K562 (cell line): ENCODE measurements around the gene LRRC10. TPM values are rescaled to one million over a fixed set of nuclear protein-coding genes. Genes with fewer than 3 reads are reported as not detected.

Source experiments
- BRD9 ChIP-seq: fragments of 450-650 bp; IDR thresholded peaks from 2 replicates; pipeline ENCODE4 v1.6.1; 2018; ENCODE audit warnings: low read depth; ENCODE audit not compliant: partially characterized antibody
- CEBPB ChIP-seq: fragments of 450-650 bp; IDR thresholded peaks from 2 replicates; pipeline ENCODE4 v1.6.1; 2016; ENCODE audit warnings: missing genetic modification characterization, missing compliant biosample characterization
- DNMT1 ChIP-seq: fragments of 450-650 bp; IDR thresholded peaks from 2 replicates; pipeline ENCODE4 v1.6.1; 2016; ENCODE audit warnings: antibody characterized with exemption, mild to moderate bottlenecking
- GATAD2A ChIP-seq: fragments of 450-650 bp; IDR thresholded peaks from 2 replicates; pipeline ENCODE4 v1.6.1; 2017
- HEY1 ChIP-seq: fragments of 250-450 bp; sonication (Bioruptor Pico); IDR thresholded peaks from 2 replicates; pipeline ENCODE4 v1.5.0; 2020; ENCODE audit warnings: mild to moderate bottlenecking, moderate library complexity, borderline replicate concordance
- KHSRP ChIP-seq: fragments of 450-650 bp; IDR thresholded peaks from 2 replicates; pipeline ENCODE4 v1.6.1; 2017
- KLF1 ChIP-seq: fragments of 450-650 bp; IDR thresholded peaks from 2 replicates; pipeline ENCODE4 v1.6.1; 2016; ENCODE audit warnings: missing genetic modification characterization, missing compliant biosample characterization
- NCOA4 ChIP-seq: fragments of 450-650 bp; IDR thresholded peaks from 2 replicates; pipeline ENCODE4 v1.6.1; 2018; ENCODE audit warnings: mild to moderate bottlenecking; ENCODE audit not compliant: partially characterized antibody
- PTTG1 ChIP-seq: fragments of 450-650 bp; IDR thresholded peaks from 2 replicates; pipeline ENCODE4 v1.6.1; 2016; ENCODE audit warnings: low read depth, mild to moderate bottlenecking, missing genetic modification characterization, missing compliant biosample characterization
- SMAD1 ChIP-seq: fragments of 150-350 bp; IDR thresholded peaks from 2 replicates; pipeline ENCODE4 v1.6.1; 2014; ENCODE audit warnings: low read length, low read depth; ENCODE audit not compliant: partially characterized antibody
- SMAD3 ChIP-seq: fragments of 450-650 bp; formaldehyde crosslinking; conservative IDR thresholded peaks from 2 replicates; pipeline ENCODE4 v1.4.0; 2020; ENCODE audit warnings: mild to moderate bottlenecking
- SMAD4 ChIP-seq: fragments of 250-450 bp; sonication (Bioruptor Pico); conservative IDR thresholded peaks from 2 replicates; pipeline ENCODE4 v1.8.0; 2021; ENCODE audit warnings: inconsistent platforms, mild to moderate bottlenecking, moderate library complexity
- SMARCC2 ChIP-seq: fragments of 450-650 bp; IDR thresholded peaks from 2 replicates; pipeline ENCODE4 v1.6.1; 2017; ENCODE audit warnings: antibody characterized with exemption, moderate library complexity, mild to moderate bottlenecking, low read depth
- SMC3 ChIP-seq: conservative IDR thresholded peaks from 2 replicates; pipeline ENCODE4 v1.6.1; 2011; ENCODE audit warnings: low read depth, low read length, improper control_type of control experiment; ENCODE audit not compliant: insufficient read depth
- TBL1XR1 ChIP-seq, 2 experiments: IDR thresholded peaks; 2 replicates each; pipeline ENCODE4 v1.6.1; 2012; ENCODE audit warnings: improper control_type of control experiment in 2 of 2, low read length in 2 of 2, mild to moderate bottlenecking in 1 of 2
- ZBTB11 ChIP-seq, 3 experiments: fragments of 200-800 bp in 1 of 3; fragments of 250-450 bp in 1 of 3; fragments of 450-650 bp in 1 of 3; sonication (Bioruptor Pico) in 1 of 3; sonication (Bioruptor generic) in 1 of 3; formaldehyde crosslinking in 1 of 3; IDR thresholded peaks; 2 replicates each; pipeline versions ENCODE4 v1.6.1 to v1.8.0; 2016 to 2022; ENCODE audit warnings: mild to moderate bottlenecking in 2 of 3, missing genetic modification characterization in 2 of 3, missing compliant biosample characterization in 1 of 3, moderate library complexity in 1 of 3
- ZBTB5 ChIP-seq: fragments of 450-650 bp; IDR thresholded peaks from 2 replicates; pipeline ENCODE4 v1.6.1; 2017; ENCODE audit warnings: antibody characterized with exemption
- ZNF140 ChIP-seq: fragments of 250-450 bp; sonication (Bioruptor Pico); IDR thresholded peaks from 2 replicates; pipeline ENCODE4 v1.8.0; 2021; ENCODE audit warnings: moderate library complexity, mild to moderate bottlenecking, inconsistent platforms
- ZNF408 ChIP-seq: fragments of 250-450 bp; sonication (Bioruptor Pico); IDR thresholded peaks from 2 replicates; pipeline ENCODE4 v1.4.0; 2020; ENCODE audit warnings: low read depth, mild to moderate bottlenecking, moderate library complexity
- polyA plus RNA-seq, 8 experiments: library from polyadenylated mRNA; depleted of rRNA in 4 of 8; stranded (reverse) in 5 of 8; unstranded in 3 of 8; fragments of >200 nt; fragmentation: Nextera tagmentation in 2 of 8; fragmentation: Illumina TruSeq in 1 of 8; extraction: Ambion mirVana in 2 of 8; extraction: Trizol in 1 of 8; gene quantifications; 2 replicates each; pipeline versions ENCODE4 v1.2.1 to v1.2.3, GENCODE V29; 2011 to 2014; ENCODE audit warnings: inconsistent platforms in 1 of 8, missing spikeins in 1 of 8
- total RNA-seq, 7 experiments: library from RNA; depleted of rRNA in 6 of 7; stranded (reverse); fragments of >200 nt in 6 of 7; fragmentation: Illumina TruSeq in 2 of 7; extraction: Trizol in 2 of 7; gene quantifications; 2 replicates each; pipeline versions ENCODE4 v1.2.1 to v1.2.3, GENCODE V29; 2011 to 2021; ENCODE audit warnings: low replicate concordance in 1 of 7
- TF ChIP-seq, protein P1 (sequence below): sonication (generic); formaldehyde crosslinking; IDR thresholded peaks from 2 replicates; pipeline ENCODE4 v1.8.0; 2022; ENCODE audit warnings: mild to moderate bottlenecking, missing genetic modification reagents

The LRRC10 gene
- total and polyA plus RNA-seq, 9 of the 15 experiments (the other 6 are each of a cell fraction or from before 2014, with no cell fraction given), result 0.09 TPM; not detected in 8

DNA sequence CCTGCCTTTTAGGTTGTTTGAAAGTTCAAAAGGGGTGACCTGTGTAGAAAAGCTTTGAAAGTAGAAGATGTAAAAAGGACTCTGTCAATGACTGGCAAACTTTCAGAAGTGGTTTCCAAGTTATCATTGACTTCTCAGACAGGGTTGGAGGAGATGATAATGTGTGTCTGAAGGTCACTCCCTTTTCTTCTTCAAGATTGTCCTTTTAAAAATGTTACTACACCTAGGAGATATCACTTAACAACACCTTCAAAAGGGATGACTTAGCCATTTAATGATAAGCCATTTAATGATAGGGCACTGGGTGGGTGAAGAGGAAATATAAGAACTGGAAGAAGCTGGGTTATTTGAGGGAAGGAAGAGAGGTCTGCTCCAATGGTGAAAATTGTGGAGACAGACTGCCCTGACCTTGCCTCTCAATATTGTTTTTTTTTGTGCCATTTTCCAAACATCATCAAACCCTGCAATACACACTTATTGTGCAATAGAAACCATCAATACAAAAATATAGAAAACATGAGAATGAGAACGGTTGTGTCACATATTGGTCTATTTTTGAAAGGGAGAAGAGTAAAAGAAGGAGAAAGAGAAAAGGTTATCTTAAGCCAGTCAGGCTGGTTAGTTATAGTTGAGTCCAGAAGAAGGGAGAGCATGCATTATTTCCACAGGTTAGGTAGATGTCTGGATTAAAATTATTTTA lies 49.6 kb upstream of the LRRC10 start (continued):
- TF ChIP-seq PTTG1 (tag), result no peak
- TF ChIP-seq NCOA4, result no peak
- no peak for TF ChIP-seq KHSRP
- no peak for TF ChIP-seq SMC3
- no peak for TF ChIP-seq SMAD1
- no peak for TF ChIP-seq HEY1 (CRISPR knock-in tag)
- no peak for TF ChIP-seq ZNF140 (CRISPR knock-in tag)
- TF ChIP-seq SMAD3 (CRISPR knock-in tag), result no peak
- TF ChIP-seq, protein P1, sequence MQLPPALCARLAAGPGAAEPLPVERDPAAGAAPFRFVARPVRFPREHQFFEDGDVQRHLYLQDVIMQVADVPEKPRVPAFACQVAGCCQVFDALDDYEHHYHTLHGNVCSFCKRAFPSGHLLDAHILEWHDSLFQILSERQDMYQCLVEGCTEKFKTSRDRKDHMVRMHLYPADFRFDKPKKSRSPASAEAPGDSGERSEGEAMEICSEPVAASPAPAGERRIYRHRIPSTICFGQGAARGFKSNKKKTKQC (CRISPR knock-in tag), result no peak
- TF ChIP-seq TBL1XR1 (IDR thresholded peaks at IDR 0.05; ENCODE audit: low read length in 2 of 2), result peak in 1 of 2 experiments; percentile 70; a peak in 2 of 4 replicates
- TF ChIP-seq DNMT1, result no peak
- 0 out of 6 replicates have a peak, but pooled peaks of 1 of the 3 experiments have one; percentile 30 for TF ChIP-seq ZBTB11 (CRISPR knock-in tag; IDR thresholded peaks at IDR 0.05)
- TF ChIP-seq KLF1 (tag), result no peak
- TF ChIP-seq ZBTB5, result no peak
- TF ChIP-seq SMARCC2, result 0 out of 2 replicates have a peak, but pooled peaks have one; percentile 40
- TF ChIP-seq CEBPB (tag), result peak; percentile 97
- peak; percentile 35; the same call in 1 of the 2 replicates for TF ChIP-seq SMAD4
- no peak for TF ChIP-seq ZNF408
- 0 out of 2 replicates have a peak, but pooled peaks have one; percentile 10 for TF ChIP-seq GATAD2A
- TF ChIP-seq BRD9, result no peak
